NCI-H2227 (cell line): ENCODE results near the gene OOSP3.

Source experiments
- DNase-seq: peaks from one replicate; lab custom pipeline; 2025; ENCODE audit not compliant: unreplicated experiment; lab: John Stamatoyannopoulos, UW

OOSP3 gene

GRCh38 chr11:59943997-59944714, 65.6 kb downstream of the OOSP3 start:
- no peak for DNase-seq

DNA sequence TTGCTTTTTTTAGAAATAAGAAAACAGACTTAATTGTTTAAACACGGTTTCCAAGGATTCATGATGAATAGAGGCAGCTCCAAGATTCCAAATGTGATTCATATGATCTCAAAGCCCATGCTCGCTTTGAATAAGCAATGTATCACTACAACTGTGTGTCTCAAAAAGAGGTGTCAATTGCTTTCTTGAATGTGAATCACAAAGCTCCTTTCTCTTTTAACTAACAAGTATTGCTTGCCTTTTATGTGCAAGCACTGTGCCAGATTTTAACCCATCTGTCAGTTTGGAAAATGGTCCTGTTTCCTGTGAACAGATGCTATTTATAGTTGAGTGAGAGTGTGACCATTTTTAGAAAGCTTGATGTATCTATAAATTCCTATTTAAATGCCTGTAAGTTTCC, 66.1 kb downstream of the OOSP3 start:
- no peak for DNase-seq
